Measurements from ENCODE around the gene MKS1.

DNA sequence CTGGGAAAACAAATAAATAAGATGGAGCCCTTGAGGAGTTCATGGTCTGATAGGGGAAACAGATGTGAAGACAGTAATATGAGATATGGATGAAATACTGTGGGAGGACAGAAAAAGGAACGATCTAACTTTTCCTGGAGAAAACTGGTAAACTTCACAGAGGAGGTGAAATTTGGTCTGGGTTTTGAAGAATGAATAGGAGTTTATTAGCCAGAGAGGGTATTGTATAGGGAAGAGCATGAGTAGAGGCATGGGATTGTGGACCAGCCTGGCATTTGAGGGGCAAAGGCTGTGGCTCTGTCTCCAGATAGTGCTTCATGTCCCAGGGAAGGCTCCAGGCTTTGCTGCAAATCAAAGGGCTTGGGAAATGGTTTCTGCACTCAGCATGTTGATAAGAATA, 20.9 kb upstream of the MKS1 start:
- TF ChIP-seq, protein P1, sequence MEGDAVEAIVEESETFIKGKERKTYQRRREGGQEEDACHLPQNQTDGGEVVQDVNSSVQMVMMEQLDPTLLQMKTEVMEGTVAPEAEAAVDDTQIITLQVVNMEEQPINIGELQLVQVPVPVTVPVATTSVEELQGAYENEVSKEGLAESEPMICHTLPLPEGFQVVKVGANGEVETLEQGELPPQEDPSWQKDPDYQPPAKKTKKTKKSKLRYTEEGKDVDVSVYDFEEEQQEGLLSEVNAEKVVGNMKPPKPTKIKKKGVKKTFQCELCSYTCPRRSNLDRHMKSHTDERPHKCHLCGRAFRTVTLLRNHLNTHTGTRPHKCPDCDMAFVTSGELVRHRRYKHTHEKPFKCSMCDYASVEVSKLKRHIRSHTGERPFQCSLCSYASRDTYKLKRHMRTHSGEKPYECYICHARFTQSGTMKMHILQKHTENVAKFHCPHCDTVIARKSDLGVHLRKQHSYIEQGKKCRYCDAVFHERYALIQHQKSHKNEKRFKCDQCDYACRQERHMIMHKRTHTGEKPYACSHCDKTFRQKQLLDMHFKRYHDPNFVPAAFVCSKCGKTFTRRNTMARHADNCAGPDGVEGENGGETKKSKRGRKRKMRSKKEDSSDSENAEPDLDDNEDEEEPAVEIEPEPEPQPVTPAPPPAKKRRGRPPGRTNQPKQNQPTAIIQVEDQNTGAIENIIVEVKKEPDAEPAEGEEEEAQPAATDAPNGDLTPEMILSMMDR (conservative IDR thresholded peaks at IDR 0.05; ENCODE audit: low read length): no peak
- no peak for TF ChIP-seq EZH2phosphoT487 (IDR thresholded peaks at IDR 0.05; ENCODE audit: borderline replicate concordance)
